ENCODE results near the gene PRCC.
"Not testable (repeated sequence)": the region's sequence is repeated elsewhere in the genome, so short reads cannot be mapped to it uniquely, and the experiment has no call there.

DNA sequence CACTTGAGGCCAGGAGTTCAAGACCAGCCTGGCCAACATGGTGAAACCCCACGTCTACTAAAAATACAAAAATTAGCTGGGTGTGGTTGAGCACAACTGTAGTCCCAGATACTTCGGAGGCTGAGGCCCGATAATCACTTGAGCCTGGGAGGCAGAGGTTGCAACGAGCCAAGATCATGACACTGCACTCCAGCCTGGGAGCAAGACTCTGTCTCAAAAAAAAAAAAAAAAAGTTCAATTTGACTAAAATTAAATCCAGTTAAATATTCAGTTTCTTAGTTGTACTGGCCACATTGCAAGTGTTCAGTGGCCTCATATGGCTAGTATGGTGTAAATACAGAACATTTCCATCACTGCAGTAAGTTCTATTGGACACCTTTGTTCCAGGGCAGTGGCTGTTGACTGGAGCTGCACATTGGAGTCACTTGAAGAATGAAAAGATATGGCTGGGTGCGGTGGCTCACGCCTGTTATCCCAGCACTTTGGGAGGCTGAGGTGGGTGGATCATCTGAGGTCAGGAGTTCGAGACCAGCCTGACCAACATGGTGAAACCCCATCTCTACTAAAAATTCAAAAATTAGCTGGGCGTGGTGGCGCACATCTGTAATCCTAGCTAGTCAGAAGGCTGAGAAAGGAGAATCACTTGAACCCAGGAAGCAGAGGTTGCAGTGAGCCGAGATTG lies 9.6 kb upstream of the PRCC start:
- TF ChIP-seq, protein P1, sequence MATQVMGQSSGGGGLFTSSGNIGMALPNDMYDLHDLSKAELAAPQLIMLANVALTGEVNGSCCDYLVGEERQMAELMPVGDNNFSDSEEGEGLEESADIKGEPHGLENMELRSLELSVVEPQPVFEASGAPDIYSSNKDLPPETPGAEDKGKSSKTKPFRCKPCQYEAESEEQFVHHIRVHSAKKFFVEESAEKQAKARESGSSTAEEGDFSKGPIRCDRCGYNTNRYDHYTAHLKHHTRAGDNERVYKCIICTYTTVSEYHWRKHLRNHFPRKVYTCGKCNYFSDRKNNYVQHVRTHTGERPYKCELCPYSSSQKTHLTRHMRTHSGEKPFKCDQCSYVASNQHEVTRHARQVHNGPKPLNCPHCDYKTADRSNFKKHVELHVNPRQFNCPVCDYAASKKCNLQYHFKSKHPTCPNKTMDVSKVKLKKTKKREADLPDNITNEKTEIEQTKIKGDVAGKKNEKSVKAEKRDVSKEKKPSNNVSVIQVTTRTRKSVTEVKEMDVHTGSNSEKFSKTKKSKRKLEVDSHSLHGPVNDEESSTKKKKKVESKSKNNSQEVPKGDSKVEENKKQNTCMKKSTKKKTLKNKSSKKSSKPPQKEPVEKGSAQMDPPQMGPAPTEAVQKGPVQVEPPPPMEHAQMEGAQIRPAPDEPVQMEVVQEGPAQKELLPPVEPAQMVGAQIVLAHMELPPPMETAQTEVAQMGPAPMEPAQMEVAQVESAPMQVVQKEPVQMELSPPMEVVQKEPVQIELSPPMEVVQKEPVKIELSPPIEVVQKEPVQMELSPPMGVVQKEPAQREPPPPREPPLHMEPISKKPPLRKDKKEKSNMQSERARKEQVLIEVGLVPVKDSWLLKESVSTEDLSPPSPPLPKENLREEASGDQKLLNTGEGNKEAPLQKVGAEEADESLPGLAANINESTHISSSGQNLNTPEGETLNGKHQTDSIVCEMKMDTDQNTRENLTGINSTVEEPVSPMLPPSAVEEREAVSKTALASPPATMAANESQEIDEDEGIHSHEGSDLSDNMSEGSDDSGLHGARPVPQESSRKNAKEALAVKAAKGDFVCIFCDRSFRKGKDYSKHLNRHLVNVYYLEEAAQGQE (IDR thresholded peaks at IDR 0.05) = not testable (repeated sequence)
- not testable (repeated sequence) for TF ChIP-seq POLR2A (IDR thresholded peaks at IDR 0.05; ENCODE audit: low read length); SMC3 (IDR thresholded peaks at IDR 0.05)
- TF ChIP-seq, protein P2, sequence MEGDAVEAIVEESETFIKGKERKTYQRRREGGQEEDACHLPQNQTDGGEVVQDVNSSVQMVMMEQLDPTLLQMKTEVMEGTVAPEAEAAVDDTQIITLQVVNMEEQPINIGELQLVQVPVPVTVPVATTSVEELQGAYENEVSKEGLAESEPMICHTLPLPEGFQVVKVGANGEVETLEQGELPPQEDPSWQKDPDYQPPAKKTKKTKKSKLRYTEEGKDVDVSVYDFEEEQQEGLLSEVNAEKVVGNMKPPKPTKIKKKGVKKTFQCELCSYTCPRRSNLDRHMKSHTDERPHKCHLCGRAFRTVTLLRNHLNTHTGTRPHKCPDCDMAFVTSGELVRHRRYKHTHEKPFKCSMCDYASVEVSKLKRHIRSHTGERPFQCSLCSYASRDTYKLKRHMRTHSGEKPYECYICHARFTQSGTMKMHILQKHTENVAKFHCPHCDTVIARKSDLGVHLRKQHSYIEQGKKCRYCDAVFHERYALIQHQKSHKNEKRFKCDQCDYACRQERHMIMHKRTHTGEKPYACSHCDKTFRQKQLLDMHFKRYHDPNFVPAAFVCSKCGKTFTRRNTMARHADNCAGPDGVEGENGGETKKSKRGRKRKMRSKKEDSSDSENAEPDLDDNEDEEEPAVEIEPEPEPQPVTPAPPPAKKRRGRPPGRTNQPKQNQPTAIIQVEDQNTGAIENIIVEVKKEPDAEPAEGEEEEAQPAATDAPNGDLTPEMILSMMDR (IDR thresholded peaks at IDR 0.05) = not testable (repeated sequence)

Measured in A549 (cell line).